Duodenal mucosa (tissue), 2 donors: Measurements from ENCODE around the gene SCYL1.
A peak's percentile ranks its signal among the peaks of the same experiment; 100 is the strongest.

Experiments used
- H3K27ac ChIP-seq: one replicate; pipeline ENCODE4 v1.7.0; 2013; ENCODE audit warnings: low read depth, low read length
- H3K27me3 ChIP-seq, 2 donors: one replicate each; pipeline ENCODE4 v1.7.0; 2013; ENCODE audit warnings: low read length in 2 of 2, control low read depth in 1 of 2; ENCODE audit not compliant: insufficient read depth in 2 of 2, control insufficient read depth in 1 of 2
- H3K36me3 ChIP-seq, 2 donors: one replicate each; pipeline ENCODE4 v1.7.0; 2013; ENCODE audit warnings: low read length in 2 of 2, control low read depth in 1 of 2; ENCODE audit not compliant: insufficient read depth in 2 of 2, control insufficient read depth in 1 of 2
- H3K4me1 ChIP-seq, 2 donors: one replicate each; pipeline ENCODE4 v1.7.0; 2013; ENCODE audit warnings: low read length in 2 of 2, control low read depth in 1 of 2; ENCODE audit not compliant: insufficient read depth in 2 of 2, control insufficient read depth in 1 of 2
- H3K4me3 ChIP-seq, 2 donors: one replicate each; pipeline ENCODE4 v1.7.0; 2013; ENCODE audit warnings: low read length in 2 of 2, low read depth in 1 of 2
- H3K9ac ChIP-seq, 2 donors: one replicate each; pipeline ENCODE4 v1.7.0; 2013; ENCODE audit warnings: low read length in 2 of 2, low read depth in 1 of 2
- H3K9me3 ChIP-seq, 2 donors: one replicate each; pipeline ENCODE4 v1.7.0; 2013; ENCODE audit warnings: low read length in 2 of 2, control low read depth in 1 of 2; ENCODE audit not compliant: control insufficient read depth in 1 of 2

The SCYL1 gene

DNA sequence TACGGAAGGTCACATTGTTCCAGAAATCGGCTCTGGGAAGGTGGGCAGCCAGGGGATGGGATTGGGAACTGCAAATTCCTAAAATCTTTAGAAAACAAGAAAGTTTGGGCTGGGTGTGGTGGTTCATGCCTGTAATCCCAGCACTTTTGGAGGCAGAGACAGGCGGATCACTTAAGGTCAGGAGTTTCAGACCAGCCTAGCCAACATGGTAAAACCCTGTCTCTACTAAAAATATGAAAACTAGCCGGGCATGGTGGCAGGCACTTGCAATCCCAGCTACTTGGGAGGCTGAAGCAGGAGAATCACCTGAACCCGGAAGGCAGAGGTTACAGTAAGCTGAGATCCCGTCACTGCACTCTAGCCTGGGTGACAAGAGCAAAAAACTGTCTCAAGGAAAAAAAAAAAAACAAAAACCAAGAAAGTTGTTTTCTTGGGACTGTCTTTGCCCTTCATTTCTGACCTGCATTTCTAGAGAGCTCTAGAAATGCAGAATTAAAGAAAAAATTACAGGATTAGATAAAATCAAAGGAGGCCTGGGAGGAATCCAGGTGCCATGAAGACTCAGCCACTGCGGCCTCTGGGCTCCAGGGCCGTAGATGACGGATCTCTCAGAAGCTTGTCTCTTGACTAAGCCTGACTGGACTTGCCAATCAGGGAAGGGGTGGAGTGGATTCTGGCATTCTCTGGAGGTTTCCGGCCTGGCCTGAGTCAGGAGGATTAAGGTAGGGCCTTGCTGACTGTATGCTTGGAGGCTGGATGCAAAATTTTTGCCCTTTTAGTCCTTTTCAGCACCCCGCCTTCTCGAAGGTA is 31.3 kb upstream of the SCYL1 start:
- H3K9me3 ChIP-seq = no peaks in the 10 kb centered on the region
- peaks cover 69 to 75% of the 10 kb centered on the region in 2 donors for H3K4me1 ChIP-seq
- no peak overlapping the region for H3K4me3 ChIP-seq
- no peaks in the 10 kb centered on the region for H3K27me3 ChIP-seq
- peak overlapping the region; percentile 48 to 79 for H3K9ac ChIP-seq
- peak overlapping the region; percentile 85 for H3K27ac ChIP-seq
- no peaks in the 10 kb centered on the region for H3K36me3 ChIP-seq

DNA sequence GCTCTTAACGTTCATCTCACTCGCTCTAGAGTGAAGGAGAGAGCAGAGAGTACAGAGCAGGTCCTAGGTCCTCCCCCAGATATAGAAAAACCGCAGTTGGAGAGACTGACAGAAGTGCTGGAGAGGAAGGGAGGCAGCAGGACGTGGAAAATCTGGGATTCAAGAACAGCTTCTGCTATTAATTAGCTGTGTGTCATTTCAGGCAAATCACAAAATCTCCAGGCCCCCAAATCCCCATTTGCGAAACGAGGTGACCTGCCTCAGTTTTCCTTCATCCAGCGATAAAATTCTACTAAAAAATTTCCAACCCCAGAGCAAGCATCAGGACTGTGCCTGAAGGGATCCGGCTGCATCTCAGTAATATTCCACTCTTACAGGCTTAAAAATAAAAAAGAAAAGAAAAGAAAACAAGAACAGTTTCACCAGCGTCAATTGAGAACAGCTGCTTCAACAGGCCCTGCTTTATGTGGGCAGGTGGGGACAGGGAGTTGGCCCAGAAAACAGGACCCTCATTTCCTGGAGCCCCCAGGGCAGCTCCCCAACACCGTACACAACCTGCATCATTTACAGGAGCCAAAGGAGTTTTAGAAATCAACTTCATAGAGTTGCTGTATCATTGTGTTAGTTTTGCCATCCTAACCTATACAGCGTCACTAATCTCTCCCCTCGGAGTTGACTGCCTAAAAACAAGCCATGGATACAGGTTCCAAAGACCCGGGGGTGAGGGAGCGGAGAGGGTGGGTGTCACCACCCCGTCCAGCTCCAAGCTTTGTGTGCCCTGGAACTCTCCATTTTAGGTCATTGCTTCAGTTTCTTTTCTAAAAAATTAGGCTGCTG is 28.4 kb upstream of the SCYL1 start:
- H3K9ac ChIP-seq = peak overlapping the region; percentile 69 to 89
- no peaks in the 10 kb centered on the region for H3K9me3 ChIP-seq
- H3K27ac ChIP-seq = peak overlapping the region; percentile 92
- H3K27me3 ChIP-seq = no peaks in the 10 kb centered on the region
- H3K4me1 ChIP-seq = peaks cover 41 to 46% of the 10 kb centered on the region in 2 donors
- H3K36me3 ChIP-seq = peaks cover 11 to 16% of the 10 kb centered on the region in 2 donors
- peak overlapping the region; percentile 50 to 59 for H3K4me3 ChIP-seq

DNA sequence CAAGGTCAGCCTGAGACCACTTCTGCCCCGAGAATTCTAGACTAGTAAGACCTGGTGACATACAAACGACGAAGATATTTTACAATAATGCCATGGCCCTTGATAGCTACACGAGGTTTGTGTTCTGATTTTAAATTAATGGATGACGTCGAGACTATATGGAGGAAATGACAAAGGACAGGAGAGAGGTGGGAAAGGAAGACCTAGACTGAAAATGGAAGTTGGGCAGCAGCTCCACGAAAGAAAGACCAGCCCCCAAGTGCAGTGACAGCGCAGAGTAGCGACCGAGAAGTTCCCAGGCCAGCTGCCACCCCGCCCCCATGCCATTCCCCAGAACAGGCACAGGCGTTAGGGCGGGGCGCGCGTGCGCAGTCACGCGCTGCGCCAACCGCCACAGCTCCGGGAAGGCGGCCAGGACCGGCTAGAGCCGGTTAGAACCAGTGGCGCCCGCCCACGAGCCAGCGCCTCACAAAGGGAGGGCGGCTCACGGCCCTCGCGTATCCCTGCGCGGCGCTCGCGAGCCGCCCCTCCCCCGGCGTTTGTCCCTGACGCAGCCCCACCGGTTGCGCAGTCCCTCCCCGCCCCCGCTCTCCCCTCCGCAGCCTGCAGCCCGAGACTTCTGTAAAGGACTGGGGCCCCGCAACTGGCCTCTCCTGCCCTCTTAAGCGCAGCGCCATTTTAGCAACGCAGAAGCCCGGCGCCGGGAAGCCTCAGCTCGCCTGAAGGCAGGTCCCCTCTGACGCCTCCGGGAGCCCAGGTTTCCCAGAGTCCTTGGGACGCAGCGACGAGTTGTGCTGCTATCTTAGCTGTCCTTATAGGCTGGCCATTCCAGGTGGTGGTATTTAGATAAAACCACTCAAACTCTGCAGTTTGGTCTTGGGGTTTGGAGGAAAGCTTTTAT is 27.5 kb upstream of the SCYL1 start:
- H3K27me3 ChIP-seq = no peaks in the 10 kb centered on the region
- H3K9ac ChIP-seq = peak overlapping the region; percentile 86 to 100
- H3K4me1 ChIP-seq = peaks cover 32 to 37% of the 10 kb centered on the region in 2 donors
- peak overlapping the region; percentile 97 for H3K27ac ChIP-seq
- H3K36me3 ChIP-seq = peaks cover 19 to 24% of the 10 kb centered on the region in 2 donors
- H3K4me3 ChIP-seq = peak overlapping the region; percentile 91 to 99
- H3K9me3 ChIP-seq = no peaks in the 10 kb centered on the region

DNA sequence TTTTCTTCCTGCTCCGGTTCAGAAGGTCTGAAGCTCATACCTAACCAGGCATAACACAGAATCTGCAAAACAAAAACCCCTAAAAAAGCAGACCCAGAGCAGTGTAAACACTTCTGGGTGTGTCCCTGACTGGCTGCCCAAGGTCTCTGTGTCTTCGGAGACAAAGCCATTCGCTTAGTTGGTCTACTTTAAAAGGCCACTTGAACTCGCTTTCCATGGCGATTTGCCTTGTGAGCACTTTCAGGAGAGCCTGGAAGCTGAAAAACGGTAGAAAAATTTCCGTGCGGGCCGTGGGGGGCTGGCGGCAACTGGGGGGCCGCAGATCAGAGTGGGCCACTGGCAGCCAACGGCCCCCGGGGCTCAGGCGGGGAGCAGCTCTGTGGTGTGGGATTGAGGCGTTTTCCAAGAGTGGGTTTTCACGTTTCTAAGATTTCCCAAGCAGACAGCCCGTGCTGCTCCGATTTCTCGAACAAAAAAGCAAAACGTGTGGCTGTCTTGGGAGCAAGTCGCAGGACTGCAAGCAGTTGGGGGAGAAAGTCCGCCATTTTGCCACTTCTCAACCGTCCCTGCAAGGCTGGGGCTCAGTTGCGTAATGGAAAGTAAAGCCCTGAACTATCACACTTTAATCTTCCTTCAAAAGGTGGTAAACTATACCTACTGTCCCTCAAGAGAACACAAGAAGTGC is 26.7 kb upstream of the SCYL1 start:
- no peaks in the 10 kb centered on the region for H3K9me3 ChIP-seq
- H3K9ac ChIP-seq = peak overlapping the region; percentile 86 to 100

DNA sequence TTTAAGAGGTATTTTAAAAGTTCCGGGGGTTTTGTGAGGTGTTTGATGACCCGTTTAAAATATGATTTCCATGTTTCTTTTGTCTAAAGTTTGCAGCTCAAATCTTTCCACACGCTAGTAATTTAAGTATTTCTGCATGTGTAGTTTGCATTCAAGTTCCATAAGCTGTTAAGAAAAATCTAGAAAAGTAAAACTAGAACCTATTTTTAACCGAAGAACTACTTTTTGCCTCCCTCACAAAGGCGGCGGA is 26.2 kb upstream of the SCYL1 start:
- Histone ChIP-seq H3K36me3 (peaks cover 30 to 36% of the 10 kb centered on the region in 2 donors), H3K27me3 (no peaks in the 10 kb centered on the region), H3K27ac (peak overlapping the region; percentile 97), H3K9me3 (no peaks in the 10 kb centered on the region), H3K4me1 (peaks cover 19 to 25% of the 10 kb centered on the region in 2 donors), H3K4me3 (peak overlapping the region; percentile 91 to 99), H3K9ac (peak overlapping the region; percentile 86 to 100)

More for the DNA sequence above, 26.7 kb upstream of the SCYL1 start:
- Histone ChIP-seq H3K4me3 (peak overlapping the region; percentile 91 to 99), H3K27ac (peak overlapping the region; percentile 97), H3K27me3 (no peaks in the 10 kb centered on the region), H3K36me3 (peaks cover 26 to 32% of the 10 kb centered on the region in 2 donors), H3K4me1 (peaks cover 24 to 30% of the 10 kb centered on the region in 2 donors)

GRCh38 chr11:65498977-65499712 is 25.7 kb upstream of the SCYL1 start, which contains the start of gene MALAT1:
MALAT1 (plus strand) TSS chr11:65499045.
- peak within 1 kb of the TSS; percentile 86 to 100 for H3K9ac ChIP-seq
- peak within 1 kb of the TSS; percentile 97 for H3K27ac ChIP-seq
- H3K4me3 ChIP-seq = peak within 1 kb of the TSS; percentile 91 to 99
- no peaks in the 10 kb centered on the region for H3K27me3 ChIP-seq
- H3K36me3 ChIP-seq = peaks cover 33 to 41% of the 10 kb centered on the region in 2 donors
- H3K9me3 ChIP-seq = no peaks in the 10 kb centered on the region
- H3K4me1 ChIP-seq = peaks cover 14 to 20% of the 10 kb centered on the region in 2 donors

DNA sequence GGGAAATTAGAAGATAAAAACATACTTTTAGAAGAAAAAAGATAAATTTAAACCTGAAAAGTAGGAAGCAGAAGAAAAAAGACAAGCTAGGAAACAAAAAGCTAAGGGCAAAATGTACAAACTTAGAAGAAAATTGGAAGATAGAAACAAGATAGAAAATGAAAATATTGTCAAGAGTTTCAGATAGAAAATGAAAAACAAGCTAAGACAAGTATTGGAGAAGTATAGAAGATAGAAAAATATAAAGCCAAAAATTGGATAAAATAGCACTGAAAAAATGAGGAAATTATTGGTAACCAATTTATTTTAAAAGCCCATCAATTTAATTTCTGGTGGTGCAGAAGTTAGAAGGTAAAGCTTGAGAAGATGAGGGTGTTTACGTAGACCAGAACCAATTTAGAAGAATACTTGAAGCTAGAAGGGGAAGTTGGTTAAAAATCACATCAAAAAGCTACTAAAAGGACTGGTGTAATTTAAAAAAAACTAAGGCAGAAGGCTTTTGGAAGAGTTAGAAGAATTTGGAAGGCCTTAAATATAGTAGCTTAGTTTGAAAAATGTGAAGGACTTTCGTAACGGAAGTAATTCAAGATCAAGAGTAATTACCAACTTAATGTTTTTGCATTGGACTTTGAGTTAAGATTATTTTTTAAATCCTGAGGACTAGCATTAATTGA is 25.0 kb upstream of the SCYL1 start:
- peak overlapping the region; percentile 86 to 100 for H3K9ac ChIP-seq
- H3K4me3 ChIP-seq = peak overlapping the region; percentile 91 to 99
- no peaks in the 10 kb centered on the region for H3K27me3 ChIP-seq
- H3K27ac ChIP-seq = peak overlapping the region; percentile 97
- H3K9me3 ChIP-seq = no peaks in the 10 kb centered on the region
- H3K4me1 ChIP-seq = peaks cover 19 to 20% of the 10 kb centered on the region in 2 donors
- H3K36me3 ChIP-seq = peaks cover 40 to 48% of the 10 kb centered on the region in 2 donors

- Histone ChIP-seq H3K4me1 (peaks cover 27% of the 10 kb centered on the region in 2 donors), H3K9me3 (no peaks in the 10 kb centered on the region), H3K27ac (peak overlapping the region; percentile 97), H3K36me3 (peaks cover 47 to 55% of the 10 kb centered on the region in 2 donors), H3K9ac (peak overlapping the region; percentile 86 to 100), H3K27me3 (no peaks in the 10 kb centered on the region), H3K4me3 (peak overlapping the region; percentile 91 to 99)
Measured at GRCh38 chr11:65500387-65501185, 24.3 kb upstream of the SCYL1 start.
